HG02610 (cell line): ENCODE measurements around the gene KCNIP1.

Source experiments
- ATAC-seq: cut with Tn5 transposase; IDR thresholded peaks from one replicate; pipeline ENCODE4 v1.9.1; 2021; ENCODE audit warnings: mild to moderate bottlenecking, moderate library complexity; ENCODE audit not compliant: unreplicated experiment

The KCNIP1 gene

DNA sequence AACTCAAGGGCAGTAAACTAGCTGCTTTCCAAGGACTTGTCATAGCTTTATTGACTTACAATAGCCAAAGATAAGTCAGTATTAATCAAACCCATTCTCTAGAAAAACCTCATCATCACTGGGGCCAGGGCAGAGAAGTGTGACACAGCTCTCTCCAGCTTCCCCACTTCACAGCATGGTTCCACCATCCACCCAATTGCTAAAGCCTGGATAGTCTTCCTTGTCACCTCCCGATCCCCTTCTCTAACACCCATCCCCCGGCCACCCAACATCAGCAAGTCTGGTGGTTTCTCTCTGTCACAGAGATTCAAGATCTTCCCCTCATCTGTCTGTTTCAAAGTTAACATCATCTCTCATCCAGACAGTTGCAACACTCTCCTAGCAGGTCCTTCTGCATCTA lies 191.1 kb downstream of the KCNIP1 start:
- no peak for ATAC-seq

DNA sequence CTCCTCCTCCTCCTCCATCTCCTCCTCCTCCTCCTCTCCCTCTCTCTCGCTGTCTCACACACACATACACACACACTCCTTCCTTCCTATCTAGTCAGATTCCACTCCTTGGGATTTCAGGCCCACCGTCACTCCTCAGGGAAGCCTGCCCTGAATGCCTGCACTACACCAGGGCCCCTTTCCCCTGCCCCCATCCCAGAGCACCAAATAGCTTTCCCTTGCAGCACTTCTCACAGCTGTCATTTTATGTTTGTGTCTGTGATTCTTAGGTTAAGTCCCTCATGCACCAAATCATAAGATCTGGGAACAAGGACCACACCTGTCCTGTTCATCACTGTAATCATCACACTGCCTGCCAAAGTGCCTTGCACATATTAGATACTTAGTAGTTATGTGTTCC lies 193.2 kb downstream of the KCNIP1 start:
- no peak for ATAC-seq

DNA sequence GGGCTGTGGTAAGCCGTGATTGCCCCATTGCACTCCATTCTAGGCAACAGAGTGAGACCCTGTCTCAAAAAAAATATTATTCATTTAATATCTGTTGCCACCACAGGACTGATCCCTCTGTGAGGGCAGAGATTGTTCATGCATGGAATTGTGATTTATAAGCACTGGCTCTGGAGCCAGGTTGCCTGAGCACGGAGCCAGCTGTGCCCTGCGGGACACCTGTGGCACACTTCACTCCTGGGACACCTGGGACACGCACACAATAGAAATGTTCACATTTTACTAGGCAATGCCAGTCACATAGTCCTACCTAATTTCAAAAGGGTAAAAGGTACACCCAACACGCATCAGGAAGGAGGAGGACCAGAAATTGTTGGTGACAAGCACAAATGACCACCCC lies 196.7 kb downstream of the KCNIP1 start:
- ATAC-seq = no peak

DNA sequence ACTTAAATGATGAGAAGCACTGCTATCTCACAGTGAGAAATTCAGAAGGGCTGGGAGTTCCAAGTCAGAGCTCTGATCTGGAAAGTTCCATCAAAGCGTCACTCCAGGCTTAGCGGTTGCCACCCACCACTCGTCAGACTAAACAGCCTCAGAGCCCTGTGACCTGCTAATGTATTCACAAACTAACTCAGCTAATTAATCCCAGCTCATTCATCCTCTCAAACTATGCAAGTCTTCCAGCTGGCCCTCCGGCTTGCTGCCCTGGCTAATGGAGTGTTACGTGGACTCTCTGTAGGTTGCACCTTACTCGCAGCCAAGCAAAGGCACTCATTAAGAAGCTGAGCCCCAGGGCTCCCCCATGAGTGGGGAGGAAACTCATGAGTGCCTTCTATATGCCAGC lies 197.5 kb downstream of the KCNIP1 start:
- ATAC-seq = no peak

DNA sequence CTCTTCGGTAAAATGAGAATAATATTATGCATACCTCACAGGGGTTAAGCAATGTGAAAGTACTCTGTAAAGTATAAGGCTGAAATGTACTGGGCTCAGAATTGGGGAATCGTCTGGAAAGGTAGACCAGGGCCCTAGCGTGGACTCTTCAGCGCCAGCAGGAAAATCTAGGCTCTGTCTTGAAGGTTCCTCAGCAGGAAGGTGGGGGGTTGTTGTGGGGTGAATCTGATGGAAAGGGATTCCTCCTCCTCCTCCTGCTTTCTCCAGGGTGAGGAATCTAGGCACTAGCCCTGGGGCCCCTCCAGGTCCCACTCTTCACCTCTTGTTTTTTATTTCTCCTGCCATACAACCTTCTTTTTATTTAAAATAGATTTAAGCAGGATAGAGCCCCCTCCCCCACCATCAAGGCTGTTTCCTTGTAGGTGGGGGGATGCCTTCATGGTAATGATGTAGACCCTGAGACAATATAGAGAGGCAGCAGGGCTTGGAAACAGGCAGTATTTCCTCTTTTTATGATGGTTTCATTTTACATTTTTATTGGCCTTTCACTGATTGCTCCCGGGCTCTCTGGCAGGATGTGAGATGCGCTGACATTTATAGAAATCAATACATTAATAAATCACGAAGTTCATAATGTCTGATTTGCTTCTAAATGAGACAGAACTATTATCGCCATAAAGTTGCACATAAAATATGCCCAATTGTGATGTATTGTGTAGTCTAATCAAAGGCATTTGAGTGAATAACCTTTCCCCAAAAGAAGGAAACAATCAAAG lies 200.8 kb downstream of the KCNIP1 start:
- no peak for ATAC-seq

DNA sequence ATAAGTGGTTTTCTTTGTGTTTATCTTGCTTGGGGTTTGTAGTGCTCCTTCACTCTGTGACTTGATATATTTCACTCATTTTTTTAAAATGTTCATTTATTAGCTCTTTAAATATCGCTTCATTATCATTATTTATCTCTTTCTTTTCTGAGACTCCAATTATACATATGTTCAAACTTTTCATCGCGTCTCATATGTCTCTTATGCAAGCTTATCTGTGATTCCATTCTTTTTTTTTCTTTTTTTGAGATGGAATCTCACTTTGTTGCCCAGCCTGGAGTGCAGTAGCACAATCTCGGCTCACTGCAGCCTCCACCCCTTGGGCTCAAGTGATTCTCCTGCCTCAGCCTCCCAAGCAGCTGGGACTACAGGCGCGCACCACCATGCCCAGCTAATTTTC lies 205.8 kb downstream of the KCNIP1 start:
- no peak for ATAC-seq

DNA sequence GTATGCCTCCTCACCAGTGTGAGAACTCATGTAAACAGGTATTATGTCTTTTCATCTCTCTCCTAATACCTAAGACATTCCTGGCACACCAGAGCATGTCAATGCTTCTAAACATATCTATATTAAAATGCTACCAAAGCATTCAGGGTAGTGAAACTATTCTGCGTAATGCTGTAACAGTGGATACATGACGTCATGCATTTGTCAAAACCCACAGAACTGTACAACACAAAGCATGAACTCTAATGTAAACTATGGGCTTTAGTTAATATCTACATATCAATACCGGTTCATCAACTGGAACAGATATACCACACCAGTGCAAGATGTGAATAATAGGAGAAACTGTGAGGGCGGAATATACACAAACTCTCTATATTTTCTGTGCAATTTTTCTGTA lies 207.5 kb downstream of the KCNIP1 start:
- ATAC-seq = no peak

DNA sequence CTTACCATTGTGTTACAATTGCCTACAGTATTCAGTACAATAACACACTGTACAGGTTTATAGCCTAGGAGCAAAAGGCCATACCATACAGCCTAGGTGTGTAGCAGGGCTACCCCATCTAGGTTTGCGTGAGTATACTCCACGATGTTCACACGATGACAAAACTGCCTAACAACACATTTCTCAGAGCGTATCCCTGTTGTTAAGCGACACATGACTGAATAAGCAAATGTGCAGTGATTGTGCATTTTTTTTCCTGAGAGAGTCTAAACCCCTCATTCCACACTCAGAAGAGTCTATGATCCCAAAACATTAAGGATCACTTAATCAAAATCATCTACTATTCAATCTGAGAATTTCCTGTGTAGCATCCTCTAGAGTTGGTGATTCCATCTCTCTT lies 211.3 kb downstream of the KCNIP1 start:
- ATAC-seq = no peak

DNA sequence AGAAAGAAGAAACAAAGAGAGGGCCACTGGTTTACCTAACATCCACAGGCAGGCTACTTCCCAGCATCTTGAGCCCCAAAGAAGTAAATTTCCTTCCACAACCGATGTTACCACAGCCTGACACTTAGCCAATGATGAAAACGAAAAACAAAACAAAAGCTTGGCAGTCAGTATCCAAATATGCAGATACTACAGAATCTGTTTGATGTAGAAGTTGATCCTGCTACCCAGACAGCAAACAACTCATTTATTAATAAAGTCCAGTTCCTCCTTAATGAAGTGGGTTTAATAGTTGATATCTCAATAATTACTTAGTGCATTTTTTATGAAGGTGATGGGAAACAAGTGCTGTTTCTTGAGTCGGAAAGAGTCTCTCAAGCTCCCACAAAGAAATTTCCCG lies 212.6 kb downstream of the KCNIP1 start:
- ATAC-seq = no peak

DNA sequence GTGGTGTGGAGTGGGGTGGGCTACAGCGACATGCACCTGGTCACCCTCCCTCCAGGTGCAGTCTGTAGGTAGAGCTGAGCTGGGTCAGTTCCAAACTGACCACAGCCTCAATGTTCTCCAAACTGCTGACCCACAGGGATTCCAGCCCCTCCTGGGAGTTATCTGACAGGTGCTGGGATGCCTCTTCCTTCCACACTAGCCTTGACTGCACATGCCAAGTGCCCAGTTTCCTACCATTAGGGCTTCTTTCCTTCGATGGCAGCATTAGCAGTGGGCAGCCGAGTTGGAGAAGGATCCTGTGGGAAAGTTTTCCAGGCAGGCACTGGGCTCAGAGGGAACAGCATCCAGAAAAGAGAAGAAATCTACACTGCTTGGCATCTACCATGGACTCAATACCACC lies 215.7 kb downstream of the KCNIP1 start:
- no peak for ATAC-seq

DNA sequence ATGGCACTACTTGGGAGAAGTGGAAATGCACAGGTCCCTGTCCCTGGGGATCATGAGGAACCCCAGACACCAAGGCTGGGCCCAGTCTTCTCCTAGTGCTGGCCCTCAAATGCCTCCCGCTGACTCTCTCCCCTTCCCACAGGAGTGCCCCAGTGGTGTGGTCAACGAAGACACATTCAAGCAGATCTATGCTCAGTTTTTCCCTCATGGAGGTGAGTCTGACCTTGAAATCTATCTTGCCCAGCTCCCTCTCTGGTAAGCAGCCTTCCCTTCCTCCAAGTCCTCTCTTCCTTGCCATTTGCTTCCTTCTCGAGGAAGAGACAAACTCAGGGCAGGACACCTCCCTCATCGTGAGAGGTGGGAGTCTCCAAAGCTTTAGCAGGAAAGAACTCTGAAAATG lies 216.4 kb downstream of the KCNIP1 start:
- ATAC-seq = no peak

DNA sequence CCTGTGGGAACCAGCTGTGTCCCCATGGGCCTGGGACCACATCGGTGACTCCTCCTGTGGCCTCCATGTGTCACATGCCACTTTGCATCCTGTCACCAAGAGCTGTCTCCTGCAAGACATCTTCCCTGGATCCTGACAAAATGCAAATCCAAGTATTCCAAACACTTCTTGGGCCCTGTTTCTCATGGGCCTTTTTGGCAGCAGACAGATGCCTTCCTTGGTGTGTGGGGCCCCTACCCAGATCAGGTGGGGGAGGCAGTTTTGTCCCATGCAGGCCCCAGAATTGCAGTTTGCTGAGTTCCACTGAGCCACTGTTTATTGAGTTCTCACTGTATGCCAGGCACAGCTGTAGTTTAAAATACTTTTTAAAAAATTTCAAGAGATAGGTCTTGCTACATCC lies 217.2 kb downstream of the KCNIP1 start:
- ATAC-seq = no peak

DNA sequence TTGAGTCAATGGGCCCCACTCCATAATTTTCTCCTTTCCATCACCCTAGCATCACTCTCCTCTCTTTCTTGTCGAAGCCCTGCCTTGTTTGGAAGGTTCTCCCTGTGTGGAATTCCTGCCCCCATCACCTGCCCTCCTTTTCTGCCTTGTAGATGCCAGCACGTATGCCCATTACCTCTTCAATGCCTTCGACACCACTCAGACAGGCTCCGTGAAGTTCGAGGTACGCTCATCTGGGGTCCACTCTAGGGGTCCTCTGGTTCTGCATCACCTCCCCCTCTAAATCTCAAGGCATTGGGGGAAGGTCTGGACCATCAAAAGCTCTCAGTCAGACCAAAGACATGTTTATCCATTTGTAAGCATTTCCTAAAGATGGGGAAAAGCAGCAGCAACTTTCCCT lies 217.9 kb downstream of the KCNIP1 start:
- no peak for ATAC-seq

DNA sequence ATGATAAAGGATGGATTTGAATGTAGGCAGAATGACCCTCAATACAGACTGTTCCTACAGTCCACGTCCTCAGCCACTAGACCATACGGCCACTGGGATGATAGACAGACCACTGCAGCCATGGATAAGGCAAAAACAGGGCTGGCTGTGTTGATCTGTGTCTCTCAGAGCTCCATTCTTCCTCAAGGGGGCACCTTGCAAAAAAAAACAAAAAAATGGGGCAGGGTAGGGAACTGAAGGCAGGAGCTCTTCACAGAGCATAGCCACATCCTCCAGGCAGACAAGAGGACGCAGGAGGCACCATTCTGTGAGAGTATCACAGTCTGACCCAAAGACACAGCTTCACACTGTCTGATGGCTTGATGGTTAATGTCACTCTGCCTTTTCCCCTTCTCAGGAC lies 218.5 kb downstream of the KCNIP1 start:
- ATAC-seq = no peak

DNA sequence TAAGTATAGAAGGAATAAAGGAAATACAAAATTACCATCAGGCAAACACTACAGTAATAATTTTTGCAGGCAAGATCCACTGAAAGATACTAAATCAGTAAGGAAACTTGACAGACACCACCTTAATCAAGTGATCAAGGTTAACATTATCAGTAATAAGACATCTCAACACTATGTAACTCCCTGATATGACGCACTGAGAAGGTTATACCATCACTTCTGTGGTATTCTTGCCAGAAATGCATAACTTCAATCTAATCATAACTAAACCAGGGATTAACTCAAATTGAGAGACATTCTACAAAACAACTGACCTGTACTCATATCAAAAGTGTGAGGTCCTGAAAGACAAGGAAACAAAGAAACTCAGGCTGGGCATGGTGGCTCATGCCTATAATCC lies 227.2 kb downstream of the KCNIP1 start:
- ATAC-seq = no peak

DNA sequence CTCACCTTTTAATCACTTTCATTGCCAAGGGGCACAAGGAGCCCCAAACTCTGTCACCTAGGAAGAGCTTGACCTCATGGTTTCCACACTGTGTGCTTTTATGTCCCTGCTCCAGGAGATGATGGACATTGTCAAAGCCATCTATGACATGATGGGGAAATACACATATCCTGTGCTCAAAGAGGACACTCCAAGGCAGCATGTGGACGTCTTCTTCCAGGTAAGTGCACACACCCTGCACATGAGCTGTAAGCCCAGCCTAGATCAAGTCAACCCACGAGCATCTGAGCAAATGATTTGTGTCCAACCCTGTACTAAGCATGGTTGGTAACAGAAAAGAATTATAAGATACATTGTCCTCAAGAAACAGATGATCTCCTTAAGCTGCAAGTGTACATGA lies 228.9 kb downstream of the KCNIP1 start:
- ATAC-seq = no peak

DNA sequence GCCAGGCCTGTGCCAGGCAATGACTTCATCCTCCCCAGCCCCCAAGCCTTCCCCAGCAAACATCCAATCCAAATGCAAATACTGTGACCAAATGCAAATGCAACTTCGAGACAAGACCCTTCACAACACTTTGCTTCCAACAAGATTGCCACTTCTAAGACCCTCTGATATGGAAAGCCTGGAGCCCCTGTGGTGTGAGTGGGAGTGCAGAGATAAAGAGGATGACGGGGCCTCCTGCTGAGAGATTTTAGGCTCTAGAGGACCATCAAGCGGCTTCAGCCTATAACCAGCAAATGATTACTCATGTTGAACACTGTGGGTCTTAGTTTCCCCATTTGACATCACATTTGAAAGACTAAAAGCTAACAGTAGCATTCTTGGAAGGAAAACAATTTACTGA lies 233.1 kb downstream of the KCNIP1 start:
- no peak for ATAC-seq

DNA sequence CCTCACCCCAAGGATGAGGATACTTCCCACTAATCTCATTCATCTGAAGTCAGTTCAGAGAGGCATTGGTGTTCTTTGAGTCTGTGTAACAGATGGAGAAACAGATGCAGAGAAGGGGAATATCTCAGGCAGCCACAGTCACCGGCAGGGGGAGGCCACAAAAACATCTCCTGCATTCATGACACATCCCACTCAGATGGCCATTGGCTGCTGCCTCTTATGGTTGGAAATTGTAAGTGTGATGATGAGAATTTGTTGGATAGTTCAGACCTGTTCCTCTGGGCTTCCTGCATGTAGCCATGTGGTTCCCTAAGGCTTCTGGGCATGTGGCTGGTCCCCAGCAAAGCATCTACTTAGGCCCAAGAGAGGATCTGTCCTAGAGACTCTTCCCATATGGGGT lies 233.8 kb downstream of the KCNIP1 start:
- ATAC-seq = no peak

DNA sequence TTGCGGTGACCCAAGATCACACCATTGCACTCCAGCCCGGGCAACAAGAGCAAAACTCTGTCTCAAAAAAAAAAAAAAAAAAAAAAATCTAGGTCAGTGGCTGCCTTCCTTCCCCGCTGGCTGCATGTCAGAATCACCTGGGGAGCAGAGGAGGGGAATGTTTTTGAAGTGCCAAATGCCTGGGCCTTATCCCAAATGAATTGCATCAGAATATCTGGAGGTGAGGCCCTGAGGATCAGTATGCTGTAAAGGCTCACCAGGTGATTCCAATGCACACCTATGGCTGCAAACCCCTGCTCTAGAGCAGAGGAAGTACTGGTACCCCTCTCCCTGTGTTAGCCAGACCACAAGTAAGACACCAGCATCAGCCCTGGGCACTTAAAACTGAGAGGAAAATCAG lies 235.0 kb downstream of the KCNIP1 start:
- ATAC-seq = no peak

DNA sequence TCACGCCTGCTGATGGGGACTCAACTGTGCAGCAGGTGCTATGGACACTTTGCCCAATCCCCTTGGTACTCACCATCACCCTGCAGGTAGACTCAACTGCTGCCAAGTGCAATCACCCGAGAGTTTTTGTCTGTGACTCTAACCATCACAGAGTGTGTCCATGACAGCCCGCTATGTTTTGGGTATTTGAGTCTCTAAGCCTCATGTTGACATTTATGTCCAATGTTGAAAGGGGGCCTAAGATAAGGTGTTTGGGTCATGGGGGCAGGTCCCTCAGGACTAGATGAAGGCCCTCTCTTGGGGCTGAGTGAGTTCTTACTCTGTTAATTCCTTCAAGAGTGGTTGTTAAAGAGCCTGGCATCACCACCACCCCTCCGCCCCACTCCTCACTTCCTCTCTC lies 235.6 kb downstream of the KCNIP1 start:
- no peak for ATAC-seq

DNA sequence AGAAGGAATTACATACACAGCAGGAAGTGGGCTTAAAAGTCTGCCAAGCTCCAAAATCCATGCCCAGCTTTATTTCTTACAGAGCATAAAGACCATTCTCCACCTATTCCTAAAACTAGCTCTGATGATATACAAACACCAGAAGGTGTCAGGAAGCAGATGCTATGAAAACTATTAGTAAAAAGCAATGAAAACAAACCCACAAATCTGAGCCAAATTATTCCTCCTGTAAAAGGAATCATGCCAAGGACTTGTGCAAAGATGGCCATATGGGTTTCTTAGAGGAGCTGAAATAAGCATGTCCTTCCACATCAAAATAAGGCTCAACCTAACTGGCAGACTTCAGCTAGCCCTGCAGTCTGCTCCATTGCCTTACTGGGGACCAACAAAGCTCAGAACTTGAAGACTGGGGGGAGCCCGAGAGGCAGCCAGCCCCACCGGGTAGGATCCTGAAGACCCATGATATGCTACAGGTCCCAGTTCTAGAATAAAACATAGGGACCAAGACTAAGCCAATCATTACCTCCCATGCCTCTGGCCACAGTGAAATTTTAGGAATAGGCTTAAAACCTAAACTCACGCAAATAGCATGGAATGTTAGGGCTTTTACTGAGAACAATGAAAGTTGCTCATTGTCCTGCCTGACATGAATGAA lies 236.9 kb downstream of the KCNIP1 start:
- no peak for ATAC-seq

DNA sequence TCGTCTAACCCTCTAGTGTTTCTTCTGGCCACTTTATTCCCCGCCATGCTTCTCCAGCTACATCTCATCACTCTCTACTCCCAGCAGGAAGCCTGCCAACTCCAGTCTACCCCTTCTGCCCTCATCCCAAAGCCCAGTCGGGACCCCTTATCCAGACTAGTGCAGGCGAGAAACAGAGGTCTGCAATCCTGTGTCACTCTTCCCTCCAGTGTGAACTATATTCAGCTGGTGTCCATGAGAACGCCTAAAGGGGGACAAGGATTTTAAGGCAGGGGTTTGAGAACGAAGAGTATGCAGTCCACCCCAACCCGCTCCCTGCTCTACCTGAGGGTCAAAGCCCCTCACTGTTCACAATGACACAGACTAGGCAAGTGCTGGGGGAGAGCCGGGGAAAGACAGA lies 238.0 kb downstream of the KCNIP1 start:
- no peak for ATAC-seq

DNA sequence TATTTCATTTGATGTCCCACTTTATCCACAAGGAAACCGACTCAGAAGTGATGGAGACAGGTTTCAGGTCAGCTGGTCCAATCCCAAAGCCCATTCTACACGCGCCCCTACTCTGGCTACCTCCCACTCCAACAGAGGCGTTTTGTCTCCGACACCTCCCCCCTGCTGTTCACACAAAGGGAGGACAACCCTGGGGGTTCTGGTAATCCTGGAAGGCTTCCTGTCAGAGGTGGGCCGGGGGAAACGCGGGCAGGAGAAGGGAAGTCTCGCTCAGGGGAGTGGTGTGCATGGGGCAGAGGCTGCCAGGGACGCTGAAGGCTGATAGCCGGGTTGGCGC lies 240.0 kb downstream of the KCNIP1 start:
- no peak for ATAC-seq
